Left renal pelvis (tissue), 4 donors: Measurements from ENCODE around the gene CKS1B. TPM values are rescaled to one million over a fixed set of nuclear protein-coding genes. Genes with fewer than 3 reads are reported as not detected.

ENCODE experiments used
- DNase-seq, 4 donors: peaks; one replicate each; pipeline ENCODE4 v3.0.0-alpha.2; 2013; ENCODE audit warnings: low read depth in 4 of 4, low spot score in 3 of 4
- polyA plus RNA-seq, 4 donors: library from polyadenylated mRNA; unstranded; fragments of 120-200 nt; gene quantifications; one replicate each; pipeline ENCODE4 v1.2.1, GENCODE V29; 2013; ENCODE audit not compliant: insufficient read length in 4 of 4

Gene CKS1B
- polyA plus RNA-seq, 4 donors = 89.2 to 104 (median 94.2) TPM

DNA sequence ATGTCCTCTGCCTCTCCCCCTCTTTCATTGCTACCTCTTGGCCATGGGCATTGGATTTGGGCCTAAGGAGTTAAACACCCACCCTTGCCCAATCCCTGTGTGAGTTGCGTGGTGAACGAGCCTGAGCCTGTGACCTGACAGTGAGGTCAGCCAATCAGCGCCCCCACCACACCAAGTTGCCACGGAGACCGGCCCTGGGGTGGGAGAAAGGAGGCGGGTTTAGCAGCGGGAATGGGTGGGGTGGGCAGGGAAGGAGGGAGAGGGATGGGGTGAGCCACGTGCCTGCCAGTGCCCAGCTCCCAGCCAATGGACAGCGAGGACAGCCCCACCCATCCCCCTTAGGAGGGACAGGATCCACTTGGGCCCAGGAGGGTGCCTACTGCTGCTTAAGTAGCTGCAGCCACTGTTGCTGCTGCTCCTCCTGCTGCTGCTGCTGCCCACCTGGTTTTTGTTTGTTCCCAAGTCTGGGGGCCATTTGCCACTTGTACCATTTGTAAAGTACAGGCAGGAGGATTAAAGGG, 37.6 kb downstream of the CKS1B start:
- DNase-seq = no peak

DNA sequence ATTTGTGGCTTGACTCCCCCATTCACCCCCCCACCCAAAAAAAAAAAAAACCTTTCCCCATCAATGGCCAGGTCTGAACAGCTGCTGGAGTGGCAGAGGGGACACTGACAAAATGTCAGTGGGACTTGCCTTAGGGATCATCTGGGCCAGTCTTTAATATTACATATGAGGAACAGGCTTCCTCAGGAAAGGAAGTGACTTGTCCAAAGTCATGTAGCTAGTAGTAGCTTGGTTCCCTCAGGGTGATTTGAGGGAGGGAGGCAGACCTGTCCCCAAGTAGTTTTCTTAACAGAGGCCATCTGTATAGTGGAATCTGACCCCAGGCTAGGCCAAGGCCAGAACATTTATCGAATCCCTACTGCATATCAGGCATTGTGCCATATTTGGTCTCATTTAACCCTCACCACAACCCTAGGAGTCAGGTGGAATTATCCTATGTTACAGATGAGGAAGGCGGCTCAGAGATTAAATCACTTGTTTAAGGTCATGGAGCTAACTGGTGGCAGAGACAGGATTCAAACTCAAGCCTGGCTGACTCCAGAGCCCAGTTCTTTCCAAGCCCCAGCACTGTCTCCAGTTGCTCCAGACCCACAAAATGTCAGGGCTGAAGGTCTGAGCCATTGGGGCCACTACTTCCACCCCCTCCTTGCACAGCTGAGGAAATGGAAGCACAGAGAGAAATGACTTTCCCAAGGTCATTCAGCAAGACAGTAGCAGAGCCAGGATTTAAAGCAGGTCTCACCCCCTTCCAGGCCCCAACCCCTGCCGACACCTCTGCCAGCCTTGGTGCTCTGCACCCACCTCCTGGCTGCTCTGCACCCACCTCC, 38.5 kb downstream of the CKS1B start:
- DNase-seq = no peak

- no peak for DNase-seq
These were observed 39.2 kb downstream of the CKS1B start for GRCh38 chr1:155013632-155014031.

- no peak for DNase-seq
These were observed 40.4 kb downstream of the CKS1B start for GRCh38 chr1:155014709-155015508.

GRCh38 chr1:155015527-155016230, 41.2 kb downstream of the CKS1B start:
- DNase-seq = no peak

GRCh38 chr1:155016231-155016831, 41.9 kb downstream of the CKS1B start:
- DNase-seq = no peak

DNA sequence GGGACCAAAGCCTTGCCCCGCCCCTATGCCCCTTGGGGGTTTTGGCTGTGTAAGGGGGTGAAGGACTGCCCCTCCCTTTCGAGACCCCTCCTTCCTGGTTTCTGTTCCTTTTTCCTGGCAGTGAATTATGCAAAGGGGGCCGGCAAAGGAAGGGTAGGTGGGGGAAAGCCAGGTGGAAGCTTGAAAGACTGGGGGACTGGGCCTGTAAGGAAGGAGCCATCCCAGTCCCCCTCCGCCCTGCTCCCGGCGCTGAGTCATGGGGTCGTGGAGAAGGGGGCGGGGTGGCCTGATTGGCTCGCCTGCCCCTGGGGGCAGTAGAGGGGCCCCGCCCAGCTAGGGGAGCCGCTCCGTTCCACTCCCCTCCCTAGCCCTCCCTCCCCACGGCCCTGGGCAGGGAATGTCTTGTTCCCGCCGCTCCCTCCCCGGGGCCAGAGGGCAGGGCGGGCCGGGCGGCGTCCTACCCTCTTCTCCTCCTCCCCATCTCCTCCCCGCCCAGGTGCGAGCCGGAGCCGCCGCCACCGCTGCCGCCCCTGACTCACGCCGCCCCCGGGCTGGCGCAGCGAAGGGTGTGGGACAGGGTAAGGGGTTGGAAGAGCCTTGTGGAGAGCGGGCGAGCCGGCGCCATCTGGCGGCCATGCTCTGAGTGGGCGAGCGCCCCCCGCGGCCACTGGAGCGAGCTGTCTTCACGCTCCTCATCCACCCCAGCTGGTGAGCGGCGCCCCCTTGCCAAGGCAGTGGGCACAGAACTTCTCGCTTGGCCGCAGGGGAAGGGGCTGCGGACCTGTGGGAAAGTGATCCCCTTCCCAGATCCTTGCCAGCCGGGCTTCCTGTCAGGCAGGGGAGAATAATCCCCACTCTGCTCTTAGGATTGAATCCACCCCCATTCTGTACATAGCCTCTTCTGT, 42.8 kb downstream of the CKS1B start:
- DNase-seq = peak in 1 of 4 donors; percentile 77

GRCh38 chr1:155017946-155018316, 43.5 kb downstream of the CKS1B start:
- DNase-seq = no peak

DNA sequence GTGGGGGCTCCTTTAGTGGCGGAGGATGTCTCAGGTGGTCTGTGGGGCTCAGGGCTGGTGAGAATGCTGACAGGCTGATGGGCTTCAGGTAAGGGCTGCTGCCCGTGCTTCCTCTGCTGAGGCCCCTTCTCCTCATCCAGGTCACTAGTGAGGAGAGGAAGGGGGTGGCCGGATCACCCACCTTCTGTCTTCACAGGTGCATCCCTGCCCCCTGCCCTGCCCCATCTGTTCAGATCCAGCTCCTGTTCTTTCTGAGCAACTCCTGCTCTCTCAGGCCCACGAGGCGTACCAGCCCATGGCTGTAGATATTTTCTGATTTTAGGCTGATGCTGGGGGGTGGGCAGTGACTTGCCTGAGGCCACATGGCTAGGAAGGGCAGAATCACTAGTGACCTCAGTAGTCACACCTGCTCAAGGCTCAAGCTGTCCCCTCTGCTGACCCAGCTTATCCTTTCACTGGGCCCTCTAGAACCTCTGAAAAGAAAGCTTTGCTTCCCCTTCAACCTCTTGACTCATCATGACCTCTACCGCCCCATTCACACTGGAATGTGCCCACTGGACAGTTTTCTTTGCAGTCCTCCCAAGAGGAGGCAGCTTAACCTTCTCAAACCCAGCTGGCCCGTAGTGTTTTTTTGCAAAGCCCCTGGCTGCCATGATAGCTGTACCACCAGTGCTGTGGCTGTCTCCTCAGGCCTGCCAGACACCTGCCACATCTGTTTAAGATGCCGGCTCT, 44.3 kb downstream of the CKS1B start:
- no peak for DNase-seq

- no peak for DNase-seq
These were observed 45.1 kb downstream of the CKS1B start for GRCh38 chr1:155019377-155020245.

- DNase-seq = no peak
These were observed 47.9 kb downstream of the CKS1B start for GRCh38 chr1:155022136-155022926.

DNA sequence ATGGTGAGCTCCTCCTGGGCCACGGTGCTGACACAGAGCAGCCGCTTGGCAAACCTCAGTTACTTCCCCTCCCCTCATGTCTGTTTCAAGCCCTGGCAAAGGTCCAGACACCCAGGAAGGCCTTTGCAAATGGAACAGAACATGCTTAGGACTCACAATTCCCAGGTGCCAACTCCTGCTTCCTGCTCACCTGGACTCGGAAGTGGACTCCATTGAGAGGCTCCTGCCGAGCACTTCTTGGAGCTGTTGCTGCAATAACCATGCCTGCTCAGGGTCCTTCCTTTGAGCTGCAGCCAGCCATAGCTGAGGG, 48.4 kb downstream of the CKS1B start:
- DNase-seq = no peak

DNA sequence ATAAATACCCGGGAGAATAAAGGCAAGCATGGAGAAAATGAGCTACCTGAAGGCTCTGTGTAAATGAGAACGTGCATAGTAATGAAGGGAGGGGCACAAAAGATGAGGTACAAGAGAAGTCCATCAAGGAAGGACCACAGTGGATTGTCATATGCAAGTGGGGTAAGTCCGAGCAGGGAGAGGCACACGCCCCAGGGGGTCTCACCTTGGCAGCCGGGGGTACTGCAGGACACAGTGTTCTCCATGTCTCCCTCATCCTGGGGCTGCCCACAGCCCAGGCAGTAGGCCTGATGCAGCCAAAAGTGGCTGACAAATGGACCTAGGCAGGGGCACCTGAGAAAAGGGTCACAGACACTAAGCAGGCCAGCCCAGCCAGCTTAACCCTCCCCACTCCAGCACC, 49.1 kb downstream of the CKS1B start:
- no peak for DNase-seq

DNA sequence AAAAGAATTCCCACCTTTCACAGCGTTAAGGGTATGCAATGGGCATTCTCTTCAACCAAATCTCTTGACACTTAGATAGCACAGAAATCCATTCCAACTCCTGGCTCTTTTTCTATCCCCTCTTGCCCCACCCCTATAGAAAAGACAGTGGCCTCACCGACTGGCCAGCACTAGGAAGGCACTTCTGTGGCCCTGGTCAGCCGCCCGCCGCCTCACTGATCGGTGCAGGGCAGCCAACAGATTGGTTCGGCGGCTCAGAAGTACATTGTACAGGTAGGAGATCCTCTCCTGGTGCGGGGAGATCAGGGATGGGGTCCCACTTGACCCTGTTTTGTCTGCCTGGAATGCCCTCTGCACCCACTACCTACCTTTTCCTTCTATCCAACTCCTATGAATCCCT, 49.8 kb downstream of the CKS1B start:
- no peak for DNase-seq

DNA sequence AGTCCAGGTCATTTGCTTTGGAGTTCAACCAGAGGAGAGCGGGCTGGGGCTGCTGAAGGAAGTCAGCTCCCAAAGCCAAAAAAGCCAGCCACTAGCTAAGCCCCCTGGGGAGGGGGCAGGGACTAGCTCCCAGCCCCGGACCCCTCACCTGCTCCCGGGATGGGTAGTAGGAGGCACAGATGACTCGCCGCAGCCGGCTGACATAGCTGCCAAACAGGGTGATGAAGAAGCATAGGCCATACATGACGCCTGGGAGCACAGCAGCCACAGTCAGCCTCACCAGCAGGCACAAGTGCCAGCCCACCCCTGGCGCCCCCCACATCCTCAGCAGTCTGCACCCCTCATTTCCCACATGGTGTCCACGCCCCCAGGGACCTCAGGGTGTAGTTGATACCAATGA, 51.7 kb downstream of the CKS1B start:
- no peak for DNase-seq

GRCh38 chr1:155026588-155026987, 52.1 kb downstream of the CKS1B start:
- no peak for DNase-seq
